ENCODE results near the gene APP.

The APP gene

DNA sequence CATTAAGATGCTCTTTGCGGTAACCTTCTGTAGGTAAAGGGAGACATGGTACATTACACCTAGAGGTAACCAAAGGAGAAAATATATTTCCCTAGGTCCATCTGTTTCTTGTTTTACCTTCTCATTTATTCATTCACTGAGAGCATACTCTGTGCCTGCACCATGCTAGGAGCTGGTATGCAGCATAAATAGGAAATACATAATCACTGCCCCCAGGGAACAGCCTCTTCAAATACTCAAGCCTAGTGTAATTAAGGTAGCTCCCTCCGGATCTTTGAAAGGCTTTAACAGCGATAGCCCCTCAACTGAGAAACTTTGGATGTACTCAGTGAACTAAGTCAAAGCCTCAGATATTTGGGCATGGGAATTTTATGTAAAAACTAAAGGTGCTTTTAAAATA, 312.2 kb downstream of the APP start:
- no peak for DNase-seq

DNA sequence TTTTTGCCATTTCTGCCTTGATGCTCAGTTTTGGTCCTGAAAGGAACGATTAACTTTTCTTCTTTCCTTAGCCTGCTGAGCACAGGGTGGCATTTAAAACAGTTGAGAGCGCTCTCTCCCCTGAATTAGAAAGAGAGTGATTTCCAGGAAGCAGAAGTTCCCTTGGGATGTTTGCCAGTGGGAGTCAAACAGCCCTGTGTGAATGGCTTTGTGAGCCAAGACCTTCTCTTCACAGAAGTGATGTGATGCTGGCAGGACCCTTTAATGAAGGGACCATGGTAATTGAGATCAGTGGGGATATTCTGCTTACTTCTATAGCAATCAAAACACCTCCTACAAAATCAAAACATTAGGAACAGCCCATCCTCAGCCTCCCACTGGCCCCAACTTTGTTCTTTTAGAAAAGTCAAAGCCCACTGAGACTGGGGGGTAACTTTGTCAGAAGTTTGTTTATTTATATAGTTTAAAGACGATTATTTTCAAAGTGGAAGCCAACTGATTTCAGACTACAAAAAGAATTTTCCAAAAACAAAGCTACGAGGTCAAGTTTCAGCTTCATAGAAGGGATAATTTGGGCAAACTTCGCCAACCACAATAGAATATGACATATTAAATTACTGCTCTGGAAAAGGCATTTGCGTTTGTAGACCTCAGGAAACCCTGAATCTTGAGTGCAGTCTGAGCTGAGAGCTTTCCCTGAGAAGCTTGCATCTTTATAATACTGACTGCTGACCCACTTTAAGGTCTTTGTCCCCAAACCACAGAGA, 313.1 kb downstream of the APP start:
- DNase-seq = no peak

DNA sequence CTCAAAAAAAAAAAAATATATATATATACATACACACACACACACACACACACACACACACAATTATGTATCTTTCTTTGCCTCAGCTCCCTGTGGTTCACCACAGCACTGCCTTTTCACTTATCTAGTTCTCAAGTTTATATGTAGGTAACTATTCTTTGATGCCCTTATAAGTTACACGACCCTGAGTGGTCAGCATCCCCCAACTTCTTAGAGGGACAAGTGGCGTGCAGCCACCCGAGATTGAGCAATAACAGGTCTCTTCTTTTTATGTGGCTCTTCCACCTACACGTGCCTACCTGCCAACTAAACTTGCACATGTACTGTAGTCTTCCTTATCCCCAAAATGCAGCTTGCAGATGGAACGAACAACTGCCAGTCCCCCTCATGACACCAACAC, 315.0 kb downstream of the APP start:
- DNase-seq = no peak

DNA sequence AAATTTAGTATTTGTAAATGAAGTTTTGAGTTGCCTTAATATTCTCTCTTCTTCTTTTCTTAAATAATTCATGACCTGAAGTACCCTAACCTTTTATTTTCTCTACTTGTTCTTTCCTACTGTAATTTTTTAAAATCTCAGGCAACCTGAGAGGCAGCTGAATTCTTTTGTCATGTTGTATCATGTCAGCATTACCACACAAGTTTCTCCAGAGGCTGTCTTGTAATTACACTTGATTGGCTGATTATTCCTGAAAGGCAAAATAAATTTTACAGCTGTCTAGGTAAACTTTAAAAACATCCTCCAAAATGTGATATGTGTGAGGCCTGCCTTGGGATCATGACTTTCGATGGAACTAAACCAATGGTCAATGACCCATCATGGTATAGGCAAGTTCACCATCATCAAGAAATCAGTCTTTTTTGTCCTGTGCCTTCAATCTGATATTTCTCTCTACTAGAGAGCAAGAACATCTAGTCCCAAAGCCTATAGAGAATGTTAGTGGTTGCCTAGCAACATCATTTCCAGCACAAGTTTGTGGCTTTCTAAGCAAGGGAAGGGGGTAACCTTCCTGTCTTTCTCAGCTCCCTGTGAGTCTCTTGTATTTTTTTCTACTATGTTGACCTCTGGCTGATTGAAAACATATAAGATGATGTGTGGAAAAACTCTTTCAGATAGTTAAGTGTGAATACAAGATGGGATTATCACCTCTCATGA, 320.3 kb downstream of the APP start:
- DNase-seq = no peak

DNA sequence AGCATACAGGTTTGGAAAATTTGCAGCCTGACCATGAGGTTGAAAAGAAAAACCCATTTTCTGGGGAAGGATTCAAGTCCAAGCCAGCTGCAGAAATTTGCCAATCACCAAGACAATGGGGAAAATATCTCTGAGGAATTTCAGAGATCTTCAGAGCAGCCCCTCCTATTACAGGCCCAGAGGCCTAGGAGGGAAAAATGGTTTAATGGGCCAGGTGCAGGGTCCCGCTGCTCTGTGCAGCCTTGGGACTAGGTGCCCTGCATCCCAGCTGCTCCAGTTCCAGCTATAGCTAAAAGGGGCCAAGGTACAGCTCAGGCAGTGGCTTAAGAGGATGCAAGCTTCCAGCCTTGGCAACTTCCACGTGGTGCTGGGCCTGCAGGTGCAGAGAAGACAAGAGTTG, 322.3 kb downstream of the APP start:
- no peak for DNase-seq

DNA sequence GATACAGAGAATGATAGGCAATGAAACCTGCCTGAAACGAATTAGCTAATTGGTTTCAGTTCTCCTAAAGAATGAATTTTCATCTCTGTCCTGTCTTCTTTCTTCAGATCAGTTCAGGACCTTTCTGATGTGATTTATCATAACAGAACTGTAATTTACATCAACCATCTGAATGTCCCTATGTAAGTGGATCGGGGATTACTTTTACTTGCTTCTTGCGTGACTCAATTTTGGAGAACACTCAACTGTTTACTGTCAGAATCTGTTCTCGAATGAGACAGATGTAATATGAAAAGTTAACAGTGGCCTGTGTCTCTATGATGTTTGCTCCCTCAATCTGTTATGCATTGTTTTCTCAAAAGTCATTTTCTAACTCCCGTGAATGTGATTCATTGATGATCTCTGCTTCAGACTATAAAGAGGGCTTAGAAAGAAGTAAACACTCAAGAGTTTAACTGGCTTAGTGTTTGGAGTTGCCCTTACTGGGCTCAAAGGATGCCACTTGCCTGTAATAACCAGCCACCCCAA, 324.8 kb downstream of the APP start:
- DNase-seq = no peak

DNA sequence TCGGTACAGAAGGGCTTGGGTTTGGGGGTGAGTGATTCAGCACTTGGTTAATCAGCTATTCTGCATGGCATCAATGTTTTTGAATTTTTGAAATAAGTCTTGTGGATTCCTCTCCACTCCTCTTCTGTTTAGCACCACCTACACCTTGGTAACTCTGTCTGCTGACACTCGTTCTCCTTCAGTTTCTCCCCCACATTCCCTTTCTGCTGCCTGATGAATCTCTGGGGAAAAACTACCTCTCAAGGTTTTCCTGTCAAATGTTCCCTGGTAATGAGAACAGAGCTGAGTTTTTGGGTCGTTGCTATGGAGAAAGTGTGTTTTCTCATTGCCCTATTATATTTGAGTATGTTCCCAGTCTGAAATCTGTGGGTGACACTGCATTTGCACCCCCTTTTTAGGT, 327.6 kb downstream of the APP start:
- no peak for DNase-seq

DNA sequence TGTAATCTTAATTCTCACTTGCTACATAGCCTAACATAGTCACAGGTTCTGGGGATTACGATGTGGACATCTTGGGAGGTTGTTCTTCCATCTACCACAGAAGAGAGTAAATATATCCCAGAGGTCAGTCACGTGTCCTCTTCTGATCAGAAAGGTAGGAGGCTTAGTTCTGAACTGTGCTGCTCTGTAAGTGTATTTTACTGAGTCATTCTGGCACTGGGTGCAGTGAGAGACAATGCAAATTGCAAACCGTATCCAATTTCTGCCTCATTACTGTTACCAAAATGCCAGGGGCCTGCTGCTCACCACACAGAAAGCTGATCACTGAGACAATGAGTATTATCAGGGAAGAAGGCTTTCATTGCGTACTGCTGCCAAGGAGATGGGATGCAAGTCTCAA, 331.8 kb downstream of the APP start:
- no peak for DNase-seq

DNA sequence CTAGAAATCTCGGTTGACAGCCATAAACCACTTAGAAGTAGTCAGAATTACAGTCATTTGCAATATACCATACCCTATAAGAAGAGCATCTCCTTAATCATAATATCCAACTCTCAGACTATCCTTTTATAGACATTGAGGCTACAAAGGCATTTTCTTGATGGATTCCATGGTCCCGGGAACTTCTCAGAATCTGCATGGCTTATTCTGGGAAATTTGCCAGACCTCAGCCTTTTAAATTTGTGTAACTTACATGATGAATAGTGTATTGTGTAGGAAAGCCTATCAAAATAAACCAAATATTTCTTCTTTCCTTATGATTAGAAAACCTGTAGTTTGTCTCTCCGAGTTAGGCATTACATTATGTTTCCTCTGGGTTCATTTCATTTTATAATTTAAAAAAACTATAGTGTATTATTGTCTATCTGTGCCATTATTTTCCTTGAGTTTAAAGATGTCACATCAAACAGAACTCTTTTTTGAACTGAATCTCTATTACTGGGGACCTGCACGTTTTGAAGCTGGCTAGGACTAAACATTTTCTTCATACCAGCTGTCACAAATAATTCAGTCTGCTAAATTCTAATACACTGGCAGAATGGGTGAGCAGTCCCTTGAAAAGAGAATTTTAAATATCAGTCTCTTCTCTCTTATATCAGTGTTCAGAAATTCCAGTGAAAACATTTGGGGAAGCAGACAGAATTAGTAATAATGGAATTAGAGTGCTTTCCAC, 332.9 kb downstream of the APP start:
- no peak for DNase-seq

DNA sequence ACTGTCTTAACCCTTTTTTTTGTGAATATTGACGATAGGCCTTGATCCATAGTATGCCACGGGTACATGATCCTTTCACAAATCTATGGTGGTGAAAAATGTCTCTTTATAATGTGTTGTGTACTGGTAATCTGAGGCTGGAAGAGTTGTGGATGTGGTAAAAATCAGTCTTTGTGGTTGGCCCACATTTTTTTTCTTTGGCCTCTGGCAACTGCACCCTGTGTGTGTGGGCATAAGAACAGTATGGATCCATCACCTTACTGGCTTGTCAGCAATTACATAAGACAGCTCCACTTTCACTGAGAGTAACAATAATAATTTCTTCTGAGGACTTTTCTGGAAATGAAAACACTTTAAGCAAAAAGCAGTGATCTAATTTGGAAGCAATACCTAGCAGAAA, 334.2 kb downstream of the APP start:
- DNase-seq = no peak

DNA sequence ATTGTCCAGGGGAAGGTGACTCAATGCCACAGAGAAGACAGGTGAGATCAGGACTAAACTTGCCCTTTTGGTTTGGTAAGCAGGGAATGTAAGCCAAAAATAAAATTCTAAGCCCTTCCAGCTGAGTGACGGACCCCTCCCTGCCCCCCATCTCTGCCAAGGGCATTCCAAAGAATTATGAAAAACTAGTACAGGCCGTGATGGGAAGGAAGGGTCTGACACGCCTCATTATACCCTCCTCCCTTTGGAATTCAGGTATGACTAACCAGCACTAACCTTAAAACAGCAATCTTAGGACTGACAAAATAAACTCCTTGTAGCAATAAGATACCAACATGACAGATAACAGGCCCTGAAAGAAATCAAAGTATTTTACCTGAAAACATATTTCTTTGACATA, 336.2 kb downstream of the APP start:
- no peak for DNase-seq

DNA sequence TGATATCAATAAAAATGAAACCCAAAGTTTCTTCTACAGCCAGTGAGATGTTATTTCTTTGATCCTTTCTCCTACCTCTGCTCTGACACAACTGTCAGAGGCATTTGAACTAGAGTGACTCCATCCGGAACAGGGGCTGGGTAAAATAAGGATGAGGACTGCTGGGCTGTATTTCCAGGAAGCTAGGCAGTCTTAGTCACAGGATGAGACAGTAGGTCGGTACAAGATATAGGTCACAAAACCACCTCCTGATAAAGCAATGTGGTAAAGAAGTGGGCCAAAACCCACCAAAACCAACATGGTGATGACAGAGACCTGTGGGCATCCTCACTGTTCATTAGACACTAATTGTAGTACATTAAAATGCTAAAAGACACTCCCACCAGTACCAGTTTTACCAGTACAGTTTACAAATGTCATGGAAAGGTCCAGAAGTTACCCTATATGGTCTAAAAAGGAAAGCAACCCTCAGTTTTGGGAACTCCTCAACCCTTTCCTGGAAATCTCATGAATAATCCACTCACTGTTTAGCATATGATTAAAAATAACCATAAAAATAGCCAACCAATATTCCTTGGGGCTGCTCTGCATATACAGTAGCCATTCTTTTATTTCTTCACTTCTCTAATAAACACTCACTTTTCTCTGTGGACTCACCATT, 339.1 kb downstream of the APP start:
- no peak for DNase-seq

Data from activated naive CD4-positive, alpha-beta T cell treated with anti-CD3 and anti-CD28 coated beads, Interleukin-2, amount 50 U/mL, for 16 hours (primary cell).